HUES48 (cell line): ENCODE results near the gene FLT4.

ENCODE experiments used
- H3K27ac ChIP-seq: one replicate; pipeline ENCODE4 v1.7.0; 2013; ENCODE audit warnings: low read depth, low read length, inconsistent platforms
- H3K27me3 ChIP-seq: 2 replicates; pipeline ENCODE4 v1.6.1; 2013; ENCODE audit warnings: mild to moderate bottlenecking, low read length; ENCODE audit not compliant: control insufficient read depth, insufficient read depth
- H3K36me3 ChIP-seq: 2 replicates; pipeline ENCODE4 v1.6.1; 2013; ENCODE audit warnings: low read length; ENCODE audit not compliant: control insufficient read depth, insufficient read depth
- H3K4me1 ChIP-seq: 2 replicates; pipeline ENCODE4 v1.6.1; 2013; ENCODE audit warnings: mild to moderate bottlenecking, low read length; ENCODE audit not compliant: control insufficient read depth, insufficient read depth
- H3K4me3 ChIP-seq: 2 replicates; pipeline ENCODE4 v1.5.1; 2013; ENCODE audit warnings: mild to moderate bottlenecking, low read depth, low read length
- H3K9ac ChIP-seq: 2 replicates; pipeline ENCODE4 v1.6.1; 2013; ENCODE audit warnings: mild to moderate bottlenecking, low read depth, low read length, moderate library complexity
- H3K9me3 ChIP-seq: 2 replicates; pipeline ENCODE4 v1.6.1; 2013; ENCODE audit warnings: low read length; ENCODE audit not compliant: control insufficient read depth, insufficient read depth

Gene FLT4

GRCh38 chr5:180647465-180647864 is 1.9 kb downstream of the FLT4 start:
- H3K9me3 ChIP-seq, result no peaks in the 10 kb centered on the region
- H3K36me3 ChIP-seq, result no peaks in the 10 kb centered on the region
- H3K4me1 ChIP-seq, result no peaks in the 10 kb centered on the region
- peaks cover 58% of the 10 kb centered on the region for H3K27me3 ChIP-seq
- H3K4me3 ChIP-seq, result no peak overlapping the region
- H3K27ac ChIP-seq, result no peak overlapping the region
- H3K9ac ChIP-seq, result no peak overlapping the region

GRCh38 chr5:180646963-180647305 is 2.5 kb downstream of the FLT4 start:
- Histone ChIP-seq H3K36me3 (no peaks in the 10 kb centered on the region), H3K27me3 (peaks cover 57% of the 10 kb centered on the region), H3K4me3 (no peak overlapping the region), H3K9me3 (no peaks in the 10 kb centered on the region), H3K9ac (no peak overlapping the region), H3K4me1 (no peaks in the 10 kb centered on the region), H3K27ac (no peak overlapping the region)

DNA sequence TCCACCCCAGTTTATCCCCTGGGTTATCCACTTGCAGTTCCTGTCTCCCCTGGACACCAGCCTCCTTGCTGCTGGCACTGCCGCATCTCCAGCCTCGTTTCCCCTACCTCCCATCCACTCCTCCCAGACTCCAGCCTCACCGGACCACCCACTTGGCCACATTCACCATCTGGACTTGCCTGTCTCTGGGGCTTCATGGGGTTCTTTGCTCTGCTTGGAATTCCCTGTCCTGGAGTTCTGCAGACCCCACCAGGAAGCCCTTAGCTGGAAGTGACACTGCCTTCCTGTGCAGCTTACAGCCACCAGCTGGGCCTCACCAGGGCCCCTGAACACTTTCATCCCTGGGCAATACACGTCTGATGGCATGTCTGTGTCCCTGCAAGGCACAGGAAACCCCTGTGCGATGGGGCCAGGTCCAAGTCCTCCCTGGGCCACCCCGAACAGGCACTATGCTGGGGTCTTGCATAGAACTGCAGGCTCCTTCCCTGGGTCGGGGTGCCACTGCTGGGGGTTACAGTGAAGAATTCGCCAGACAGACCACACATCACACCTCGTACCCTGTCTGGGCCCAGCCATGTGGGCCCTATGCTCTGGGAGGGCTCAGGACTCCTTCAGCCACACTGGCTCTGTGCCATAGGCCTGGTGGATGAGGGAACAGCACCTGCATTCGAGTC is 3.0 kb downstream of the FLT4 start:
- Histone ChIP-seq H3K4me3 (no peak overlapping the region), H3K4me1 (no peaks in the 10 kb centered on the region), H3K36me3 (no peaks in the 10 kb centered on the region), H3K9ac (no peak overlapping the region), H3K27me3 (peaks cover 52% of the 10 kb centered on the region), H3K27ac (no peak overlapping the region), H3K9me3 (no peaks in the 10 kb centered on the region)

GRCh38 chr5:180645274-180646204 is 3.9 kb downstream of the FLT4 start:
- H3K9ac ChIP-seq, result no peak overlapping the region
- H3K9me3 ChIP-seq, result no peaks in the 10 kb centered on the region
- H3K27me3 ChIP-seq, result peaks cover 43% of the 10 kb centered on the region

DNA sequence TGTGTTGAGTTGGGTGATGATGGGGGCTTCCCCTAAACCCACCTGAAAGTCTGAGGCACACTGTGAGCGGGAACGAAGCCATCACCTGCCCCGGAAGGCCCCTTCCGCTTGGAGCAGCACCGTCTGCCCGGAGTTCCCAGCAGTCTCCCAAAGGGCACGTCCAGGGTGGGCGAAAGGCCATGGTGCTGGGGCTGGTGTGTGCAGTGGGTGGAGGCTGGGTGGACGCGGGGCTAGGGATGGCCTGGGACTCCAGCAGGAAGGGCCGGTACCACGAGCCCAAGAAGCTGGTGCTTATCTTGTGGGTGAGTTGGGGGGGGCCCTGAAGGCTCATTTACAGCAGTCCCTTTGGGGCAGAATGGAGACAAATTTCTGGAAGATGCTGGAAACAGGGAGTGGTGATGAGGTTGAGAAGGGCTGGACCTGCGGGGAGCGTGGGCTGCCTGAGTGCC is 4.6 kb downstream of the FLT4 start:
- no peaks in the 10 kb centered on the region for H3K9me3 ChIP-seq
- H3K27ac ChIP-seq, result no peak overlapping the region
- no peaks in the 10 kb centered on the region for H3K4me1 ChIP-seq
- H3K36me3 ChIP-seq, result no peaks in the 10 kb centered on the region
- no peak overlapping the region for H3K9ac ChIP-seq
- no peak overlapping the region for H3K4me3 ChIP-seq
- peaks cover 36% of the 10 kb centered on the region for H3K27me3 ChIP-seq

More at GRCh38 chr5:180645274-180646204, 3.9 kb downstream of the FLT4 start:
- Histone ChIP-seq H3K4me1 (no peaks in the 10 kb centered on the region), H3K36me3 (no peaks in the 10 kb centered on the region), H3K4me3 (no peak overlapping the region), H3K27ac (no peak overlapping the region)

GRCh38 chr5:180644129-180644824 is 5.1 kb downstream of the FLT4 start:
- no peak overlapping the region for H3K9ac ChIP-seq
- H3K4me1 ChIP-seq, result no peaks in the 10 kb centered on the region
- H3K36me3 ChIP-seq, result no peaks in the 10 kb centered on the region
- H3K9me3 ChIP-seq, result no peaks in the 10 kb centered on the region
- no peak overlapping the region for H3K4me3 ChIP-seq
- no peak overlapping the region for H3K27ac ChIP-seq
- H3K27me3 ChIP-seq, result peaks cover 32% of the 10 kb centered on the region

DNA sequence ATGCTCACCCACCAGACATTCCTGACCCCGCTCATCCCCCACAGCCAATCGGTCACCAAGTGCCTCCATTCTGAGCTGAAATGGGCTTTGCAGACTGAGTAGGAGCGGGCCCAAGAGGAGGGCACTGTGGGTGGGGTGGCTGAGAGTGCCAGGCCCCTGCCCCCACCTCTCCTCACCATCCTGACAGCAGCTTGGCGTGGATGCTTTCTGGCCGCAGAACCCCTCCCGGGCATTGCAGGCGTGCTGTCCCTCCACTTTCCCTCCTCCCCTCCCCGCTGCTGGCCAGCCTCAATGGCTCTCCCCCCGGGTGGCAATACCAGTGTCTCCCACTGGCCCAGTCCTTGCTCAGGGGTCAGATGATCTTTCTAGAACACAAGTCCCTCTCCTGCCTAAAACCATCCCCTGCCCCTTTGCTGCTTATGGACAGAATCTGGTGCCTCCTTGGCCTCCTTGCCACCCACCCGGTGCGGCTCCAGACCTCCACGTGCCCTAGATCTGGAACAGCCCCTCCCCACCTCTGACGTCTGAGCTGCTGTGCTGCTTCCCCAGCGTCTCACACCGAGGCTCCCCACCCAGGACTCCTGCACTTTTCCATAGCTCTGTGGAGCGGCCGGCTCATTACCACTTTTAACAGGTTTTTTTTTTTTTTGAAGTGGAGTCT is 6.1 kb downstream of the FLT4 start:
- Histone ChIP-seq H3K9me3 (no peaks in the 10 kb centered on the region), H3K4me1 (no peaks in the 10 kb centered on the region), H3K4me3 (no peak overlapping the region), H3K36me3 (no peaks in the 10 kb centered on the region), H3K9ac (no peak overlapping the region), H3K27me3 (peaks cover 22% of the 10 kb centered on the region), H3K27ac (no peak overlapping the region)

DNA sequence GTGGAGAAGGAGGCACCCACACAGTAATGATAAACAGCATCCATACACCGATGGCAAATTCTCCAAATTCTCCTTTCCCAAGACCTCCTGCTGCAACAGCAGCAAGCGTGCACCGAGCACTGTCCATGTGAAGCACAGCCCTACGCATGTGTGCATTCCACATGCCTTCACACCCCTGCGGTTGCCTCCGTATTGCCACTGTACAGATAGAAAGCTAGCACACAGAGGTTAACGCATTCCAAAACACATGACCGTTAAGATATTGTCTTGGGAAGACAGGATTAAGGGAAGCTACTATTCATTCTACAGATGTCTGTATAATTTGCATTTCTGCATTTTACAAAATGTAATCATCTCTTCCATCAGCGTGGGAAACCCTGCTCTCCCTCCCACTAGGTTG is 6.6 kb downstream of the FLT4 start:
- no peaks in the 10 kb centered on the region for H3K36me3 ChIP-seq
- H3K27me3 ChIP-seq, result peaks cover 17% of the 10 kb centered on the region
- no peaks in the 10 kb centered on the region for H3K9me3 ChIP-seq
- no peak overlapping the region for H3K9ac ChIP-seq
- no peak overlapping the region for H3K27ac ChIP-seq
- H3K4me1 ChIP-seq, result no peaks in the 10 kb centered on the region
- H3K4me3 ChIP-seq, result no peak overlapping the region

DNA sequence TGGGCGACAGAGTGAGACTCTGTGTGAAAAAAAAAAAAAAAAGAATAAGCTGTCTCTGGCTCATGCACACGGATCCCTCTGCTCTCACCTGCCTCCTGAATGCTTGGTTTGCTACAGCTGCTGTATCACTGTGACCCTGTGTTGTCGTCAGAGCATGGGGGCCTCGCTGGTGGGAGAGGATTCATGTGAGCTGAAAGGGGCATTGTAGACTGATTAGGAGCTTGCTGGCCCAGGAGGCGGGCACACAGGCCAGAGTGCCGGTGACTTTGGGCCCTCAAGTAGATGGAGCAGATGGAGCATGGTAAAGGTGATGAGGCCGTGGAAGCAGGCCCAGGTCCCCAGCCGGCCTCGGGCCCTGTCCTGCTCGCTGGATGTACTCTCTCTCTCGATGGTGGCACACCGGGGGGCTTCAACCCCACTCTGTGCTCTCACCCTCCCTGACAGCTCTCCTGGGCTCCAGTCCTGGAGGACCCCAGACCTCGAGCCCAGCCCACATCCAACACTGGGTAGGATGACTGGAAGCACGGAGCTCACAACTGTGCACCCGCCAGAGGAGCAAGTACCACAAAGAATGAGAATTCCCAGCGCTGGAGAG is 7.1 kb downstream of the FLT4 start:
- no peaks in the 10 kb centered on the region for H3K4me1 ChIP-seq
- H3K36me3 ChIP-seq, result no peaks in the 10 kb centered on the region
- no peak overlapping the region for H3K9ac ChIP-seq
- H3K9me3 ChIP-seq, result no peaks in the 10 kb centered on the region
- H3K27me3 ChIP-seq, result peaks cover 12% of the 10 kb centered on the region; the same call in 1 of the 2 replicates
- H3K27ac ChIP-seq, result no peak overlapping the region
- no peak overlapping the region for H3K4me3 ChIP-seq

- Histone ChIP-seq H3K27me3 (0 out of 2 replicates have a peak, but pooled peaks cover 4% of the 10 kb centered on the region), H3K27ac (no peak overlapping the region), H3K9me3 (no peaks in the 10 kb centered on the region), H3K9ac (no peak overlapping the region), H3K36me3 (no peaks in the 10 kb centered on the region), H3K4me3 (no peak overlapping the region), H3K4me1 (no peaks in the 10 kb centered on the region)
These were observed 7.9 kb downstream of the FLT4 start for GRCh38 chr5:180641566-180641900.
